HG03342 (cell line): ENCODE data around the gene SLC29A2.

Experiments used
- ATAC-seq: cut with Tn5 transposase; IDR thresholded peaks from one replicate; pipeline ENCODE4 v1.9.1; 2021; ENCODE audit warnings: mild to moderate bottlenecking, moderate library complexity; ENCODE audit not compliant: unreplicated experiment

The SLC29A2 gene

DNA sequence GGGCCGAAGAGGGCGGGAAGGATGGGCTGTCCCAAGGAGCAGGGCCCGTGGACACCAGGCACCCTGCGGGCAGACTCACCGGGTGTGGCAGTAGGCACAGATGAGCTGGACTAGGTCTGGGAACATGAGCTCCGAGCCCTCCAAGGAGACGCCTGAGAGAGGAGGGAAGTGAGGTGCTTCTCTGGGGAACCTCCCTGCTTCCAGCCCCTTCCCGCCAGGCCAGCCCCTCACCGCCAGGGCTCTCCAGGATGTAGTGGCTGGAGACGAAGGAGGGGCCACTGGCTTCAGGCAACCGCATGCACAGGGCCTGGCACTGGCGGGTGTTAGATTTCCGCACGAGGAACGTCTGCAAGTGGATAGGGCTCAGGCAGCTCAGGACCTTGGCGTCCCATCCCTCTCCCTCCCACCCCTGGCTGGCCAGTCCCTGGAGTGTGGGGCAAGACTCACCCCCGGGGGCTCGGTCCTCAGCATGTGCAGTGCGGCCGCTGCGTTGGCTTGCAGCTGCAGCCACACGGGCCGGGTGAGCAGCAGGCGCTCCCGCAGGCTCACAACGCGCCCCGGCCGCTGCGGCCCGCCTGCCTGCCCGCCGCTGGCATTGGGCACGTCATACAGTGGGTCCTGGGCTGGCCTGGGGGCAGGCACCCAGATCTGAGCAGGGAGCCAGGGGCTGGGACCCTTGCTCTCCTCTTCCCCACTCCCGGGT lies 35.9 kb downstream of the SLC29A2 start:
- no peak for ATAC-seq

DNA sequence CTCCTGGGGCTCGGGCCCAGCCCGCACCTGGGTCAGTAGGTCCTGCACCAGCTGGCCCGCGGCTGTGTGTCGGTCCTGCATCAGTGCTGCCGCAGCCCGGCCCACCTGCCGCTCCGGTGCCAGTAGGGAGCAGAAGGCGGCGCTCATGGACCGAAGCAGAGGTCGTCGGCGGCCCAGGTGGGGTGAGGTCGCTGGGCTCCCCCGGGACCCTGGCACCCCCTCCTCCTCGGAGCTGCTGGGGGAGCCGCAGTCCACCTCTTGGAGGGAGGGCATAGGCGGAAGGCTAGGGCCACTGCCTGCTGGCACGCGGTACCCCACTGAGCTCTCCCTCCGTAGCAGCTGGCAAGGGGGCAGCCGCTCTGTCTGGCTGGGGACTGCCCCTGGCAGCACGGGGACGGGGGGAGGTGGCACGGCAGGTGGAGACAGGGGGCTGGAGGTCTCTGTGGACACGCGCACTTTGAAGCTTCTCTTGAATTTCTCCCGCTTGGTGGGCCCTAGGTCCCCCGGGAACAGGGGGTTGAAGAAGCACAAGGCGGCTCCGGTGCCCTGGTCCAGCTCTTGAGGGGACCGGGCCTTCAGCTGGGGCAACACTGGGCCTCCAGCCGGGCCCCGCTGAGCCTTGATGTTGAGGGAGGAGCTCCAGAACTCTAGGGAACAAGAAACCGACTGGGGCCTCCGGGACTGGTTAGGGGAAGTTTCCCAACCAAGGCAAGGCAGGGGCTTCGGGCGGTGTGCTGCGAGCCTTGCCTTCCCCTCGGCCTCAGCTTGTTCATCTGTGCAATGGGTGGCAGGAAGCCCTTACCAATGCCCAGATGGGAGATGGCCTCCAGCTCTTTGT lies 36.7 kb downstream of the SLC29A2 start:
- no peak for ATAC-seq

DNA sequence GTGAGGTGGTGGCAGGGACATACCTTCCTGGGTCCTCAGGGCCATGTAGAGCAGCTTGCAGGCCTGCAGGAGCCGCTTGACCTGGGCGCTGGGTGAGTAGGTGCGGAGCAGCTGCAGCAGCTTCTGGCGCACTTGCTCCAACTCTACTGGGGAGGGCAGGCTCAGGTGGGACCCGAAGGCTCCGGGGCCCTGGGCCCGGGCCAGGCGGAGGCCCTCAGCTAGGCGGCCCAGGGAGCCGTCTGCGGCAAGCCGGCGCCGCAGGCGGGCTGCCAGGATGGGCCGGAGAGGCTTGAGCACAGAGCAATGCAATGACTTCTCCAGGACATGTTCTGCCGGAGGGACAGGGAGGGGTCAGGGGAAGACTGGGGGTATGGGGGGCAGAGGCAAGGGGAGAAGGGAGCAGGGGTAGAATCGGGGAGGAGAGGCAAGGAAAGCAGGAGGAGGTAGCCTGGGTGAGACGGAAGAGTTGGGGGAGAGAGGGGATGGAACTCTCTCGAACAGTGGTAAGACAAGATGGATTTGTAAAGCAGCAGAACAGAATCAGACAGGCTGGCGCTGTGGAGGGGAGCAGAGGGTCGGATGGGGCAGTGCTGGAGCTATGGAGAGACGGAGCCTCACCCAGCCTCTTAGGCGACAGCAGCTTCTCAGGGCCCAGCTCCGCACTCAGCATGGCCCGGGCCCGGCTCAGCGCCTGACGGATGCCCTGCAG lies 37.5 kb downstream of the SLC29A2 start:
- no peak for ATAC-seq

DNA sequence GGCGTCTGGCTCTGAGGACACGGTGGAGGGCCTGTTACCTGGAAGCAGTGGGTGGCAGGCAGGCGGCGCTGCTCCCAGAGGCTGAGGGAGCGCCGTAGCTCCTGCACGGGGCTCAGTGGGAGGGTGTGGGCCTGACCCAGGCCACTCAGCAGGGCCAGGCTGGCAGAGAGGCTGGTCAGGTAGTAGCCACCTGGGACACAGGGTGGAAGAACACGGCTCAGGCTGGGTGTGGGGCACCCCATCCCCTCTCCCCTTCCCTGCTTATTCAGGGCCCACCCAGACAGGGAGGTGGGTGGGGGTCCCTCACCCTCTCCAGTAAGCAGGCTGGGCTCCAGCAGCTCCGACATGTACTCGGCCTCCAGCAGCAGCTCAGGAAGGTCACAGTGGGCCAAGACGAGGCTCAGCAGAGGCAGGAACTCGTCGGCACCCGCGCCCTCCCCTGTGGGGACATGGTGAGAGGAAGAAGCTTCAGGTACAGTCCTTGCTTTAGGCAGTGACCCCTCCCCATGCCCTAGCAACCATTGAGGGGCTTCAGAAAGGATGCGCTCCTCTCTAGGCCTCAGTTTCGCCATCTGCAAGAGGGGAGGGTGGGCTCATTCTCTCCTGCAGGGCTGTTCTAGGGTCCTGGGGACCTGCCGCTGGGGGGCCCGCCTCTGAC lies 38.2 kb downstream of the SLC29A2 start:
- no peak for ATAC-seq

DNA sequence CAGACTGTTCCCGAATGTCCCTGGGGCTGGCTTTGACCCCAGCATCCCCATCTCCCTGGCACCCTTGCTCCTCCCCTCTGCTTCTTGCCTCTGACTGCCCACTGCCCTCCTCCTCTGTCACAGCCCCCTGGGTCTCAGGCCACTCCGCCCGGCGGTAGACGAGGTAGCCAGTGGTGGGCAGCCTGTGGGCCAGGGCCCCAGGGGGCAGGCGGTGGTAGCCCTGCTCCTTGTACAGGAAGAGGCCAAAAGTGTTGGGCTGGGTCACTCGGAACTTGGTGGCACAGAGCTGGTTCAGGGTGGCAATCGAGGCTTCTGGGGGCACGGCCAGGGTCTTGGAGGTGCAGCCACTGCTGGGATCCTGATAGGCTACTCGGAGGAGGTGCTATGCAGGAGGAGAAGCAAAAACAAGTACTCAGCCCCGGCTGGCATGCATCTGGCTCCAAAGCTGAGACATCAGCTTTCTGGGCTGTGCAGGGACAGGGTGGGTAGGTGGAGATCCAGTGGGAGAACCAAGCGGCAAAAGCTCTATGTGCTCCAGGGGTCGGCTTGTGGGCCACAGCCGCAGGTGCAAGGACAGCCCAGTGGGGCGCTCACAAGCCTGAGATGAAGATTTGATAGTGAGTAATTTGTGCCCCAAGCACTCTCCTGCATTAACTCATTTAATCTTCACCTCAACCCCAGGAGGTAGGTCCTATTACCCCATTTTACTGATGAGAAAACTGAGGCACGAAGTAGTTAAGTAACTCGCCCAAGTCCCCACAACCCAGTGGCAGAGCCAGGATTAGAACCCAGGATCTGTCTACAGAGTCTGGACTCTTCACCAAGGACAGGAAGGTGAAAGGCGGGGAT lies 39.0 kb downstream of the SLC29A2 start:
- ATAC-seq = no peak

DNA sequence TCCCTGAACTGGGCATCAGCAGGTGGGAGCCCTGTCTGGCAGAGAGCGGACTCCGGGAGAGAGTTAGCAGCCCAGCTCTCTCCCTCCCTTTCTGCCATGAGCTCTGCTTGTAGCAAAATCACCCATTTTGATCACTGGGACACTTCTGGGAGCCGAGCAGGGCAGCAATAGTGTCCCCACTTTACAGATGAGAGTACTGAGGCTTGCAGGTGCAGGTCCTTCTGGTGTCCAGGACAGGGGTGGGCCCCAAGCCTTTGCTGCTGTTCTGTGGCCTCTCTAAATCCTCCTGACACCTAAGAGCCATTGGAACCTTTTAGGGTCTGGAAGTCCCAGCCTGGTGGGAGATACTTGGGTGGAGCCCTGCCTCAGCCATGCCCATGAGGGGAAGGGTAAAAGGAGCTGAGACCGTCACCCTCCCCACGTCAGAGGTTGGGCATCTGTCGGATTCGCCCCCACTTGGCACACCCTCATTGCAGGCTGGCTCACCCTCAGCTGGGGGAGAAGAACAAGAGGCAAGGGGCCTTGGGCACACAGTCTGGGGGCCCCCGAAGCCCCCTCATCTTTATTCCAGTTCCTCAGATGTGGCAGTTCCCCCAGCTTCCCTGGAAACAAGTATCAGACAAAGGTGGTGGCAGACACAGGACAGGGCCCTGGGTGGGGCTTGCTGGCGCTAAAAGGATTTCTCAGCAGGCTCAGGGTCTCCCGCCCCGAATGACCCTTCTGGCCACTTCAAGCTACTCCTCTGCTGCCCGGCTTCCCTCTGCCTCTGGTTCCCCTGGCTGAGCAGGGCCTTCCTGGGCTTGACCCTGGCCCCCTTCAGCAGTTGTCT lies 39.8 kb downstream of the SLC29A2 start:
- ATAC-seq = no peak

DNA sequence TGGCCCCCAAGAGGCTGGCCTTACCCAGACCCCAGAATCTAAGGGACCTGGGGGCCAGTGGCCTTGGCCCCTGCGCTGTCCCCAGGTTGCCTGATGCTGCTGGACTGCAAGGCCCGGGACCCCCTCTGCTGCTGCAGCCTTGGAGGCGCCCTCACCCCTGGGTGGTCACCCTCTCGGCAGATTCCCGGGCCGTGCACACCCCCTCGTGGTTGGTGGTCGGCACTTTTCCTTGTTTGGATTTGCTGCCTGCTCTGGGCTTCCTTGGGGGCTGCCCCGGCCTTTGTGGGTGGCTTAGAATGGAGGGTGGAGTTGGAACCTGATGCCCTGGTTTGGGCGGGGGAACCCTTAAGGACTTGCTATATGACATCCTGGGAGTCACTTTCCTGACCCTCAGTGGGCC lies 40.6 kb downstream of the SLC29A2 start:
- ATAC-seq = no peak

DNA sequence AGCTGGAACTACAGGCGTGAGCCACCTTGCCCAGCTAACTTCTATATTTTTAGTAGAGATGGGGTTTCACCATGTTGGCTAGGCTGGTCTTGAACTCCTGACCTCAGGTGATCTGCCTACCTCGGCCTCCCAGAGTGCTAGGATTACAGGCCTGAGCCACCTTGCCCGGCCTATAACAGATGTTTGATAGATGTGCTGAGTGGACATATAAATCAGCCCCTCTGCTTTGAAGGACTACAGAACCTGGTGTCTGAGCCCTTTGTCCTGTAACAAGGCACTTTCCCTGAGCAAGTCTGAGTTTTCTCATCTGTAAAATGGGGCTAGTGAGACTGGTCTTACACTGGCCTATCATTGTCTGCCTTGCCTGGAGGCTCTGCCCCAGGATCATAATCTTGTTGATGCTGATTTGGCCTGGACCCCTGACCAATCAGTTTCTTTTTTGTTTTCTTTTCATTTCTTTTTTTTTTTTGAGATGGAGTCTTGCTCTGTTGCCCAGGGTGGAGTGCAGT lies 42.3 kb downstream of the SLC29A2 start:
- ATAC-seq = no peak

DNA sequence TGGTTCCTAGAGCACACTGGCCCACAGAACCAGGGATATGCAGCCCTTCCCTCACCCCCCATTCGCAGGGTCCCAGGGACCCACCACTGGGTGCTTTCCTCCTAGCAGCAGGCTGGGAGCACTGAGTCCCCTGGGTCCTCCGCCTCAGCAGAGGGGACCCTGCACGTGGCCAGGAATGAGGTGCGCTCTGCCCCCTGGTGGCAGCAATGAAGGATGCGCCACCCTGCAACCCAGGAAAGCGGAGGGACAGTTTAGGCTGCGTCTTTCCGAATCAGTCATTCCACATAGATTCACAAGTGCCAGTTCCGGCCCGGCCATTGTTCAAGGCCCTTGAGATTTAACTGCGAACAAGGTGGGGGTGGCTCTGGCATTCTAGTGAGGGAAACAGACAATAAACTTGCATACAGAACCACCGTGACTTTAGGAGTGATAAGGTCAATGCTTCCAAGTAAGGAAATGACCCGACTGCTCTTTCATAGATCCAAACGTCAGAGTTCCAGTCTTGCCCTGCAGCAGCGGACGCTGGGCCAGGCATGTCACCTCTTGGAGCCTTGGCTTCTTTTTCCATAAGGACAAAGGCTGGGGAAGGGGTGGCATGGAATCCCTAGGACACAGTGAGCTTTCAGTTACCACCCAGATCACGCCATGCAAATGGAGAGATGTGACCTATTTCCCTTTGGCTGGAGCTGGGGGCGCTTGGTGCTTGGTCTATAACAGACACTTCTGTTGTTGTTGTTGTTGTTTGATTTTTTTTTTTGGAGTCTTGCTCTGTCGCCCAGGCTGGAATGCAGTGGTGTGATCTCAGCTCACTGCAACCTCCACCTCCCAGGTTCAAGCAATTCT lies 43.0 kb downstream of the SLC29A2 start:
- ATAC-seq = peak; percentile 63

DNA sequence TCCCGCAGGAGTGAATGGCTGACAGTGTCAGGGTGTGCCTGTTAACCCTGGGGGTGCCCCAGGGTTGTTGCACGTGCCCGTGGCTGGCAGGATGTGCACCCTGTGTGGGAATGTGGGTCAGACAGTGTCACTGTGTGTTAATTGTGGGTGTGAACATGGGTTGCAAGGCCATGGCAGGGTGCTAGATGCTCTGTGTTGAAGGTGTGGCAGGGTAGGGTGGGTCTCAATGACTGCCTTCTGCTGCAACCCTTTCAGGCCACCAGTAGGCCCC lies 43.6 kb downstream of the SLC29A2 start:
- ATAC-seq = no peak

DNA sequence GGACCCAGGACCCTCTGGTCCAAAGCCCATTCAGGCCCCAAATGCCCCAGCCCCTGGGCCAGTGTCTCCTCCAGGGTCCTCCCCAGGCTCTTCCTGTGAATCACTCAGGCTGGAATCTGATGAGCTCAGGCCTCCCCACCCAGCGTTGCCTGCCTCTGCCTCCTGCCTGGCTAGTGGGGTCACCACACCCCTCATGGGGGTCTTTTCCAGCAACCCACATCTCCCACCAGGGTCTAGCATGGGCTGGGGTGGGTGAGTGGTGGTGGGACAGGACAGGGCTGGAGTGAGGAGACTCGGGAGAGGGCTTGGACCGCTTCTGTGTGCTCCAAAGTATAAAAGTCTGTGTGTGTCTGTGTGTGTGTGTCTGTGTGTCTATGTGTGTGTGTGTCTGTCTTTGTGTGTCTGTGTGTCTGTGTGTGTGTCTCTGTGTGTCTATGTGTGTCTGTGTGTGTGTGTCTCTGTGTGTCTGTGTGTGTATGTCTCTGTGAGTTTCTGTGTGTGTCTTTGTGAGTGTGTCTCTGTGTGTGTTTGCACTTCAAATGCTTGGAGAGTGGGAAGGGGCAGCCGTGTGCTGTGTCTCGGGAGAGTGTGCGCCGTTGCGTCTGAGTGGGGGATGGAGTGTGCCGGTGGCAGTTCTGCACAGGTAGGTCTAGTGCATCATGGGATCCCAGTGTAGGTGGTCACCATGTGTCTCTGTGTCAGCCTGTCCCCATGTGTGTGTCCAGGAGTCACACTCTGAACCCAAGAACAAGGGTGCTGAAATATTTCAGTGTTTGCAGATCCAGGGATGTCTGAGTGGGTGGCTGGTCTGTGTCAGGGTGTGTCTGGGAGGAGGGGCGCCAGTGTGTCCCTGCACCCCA lies 44.2 kb downstream of the SLC29A2 start:
- ATAC-seq = no peak

DNA sequence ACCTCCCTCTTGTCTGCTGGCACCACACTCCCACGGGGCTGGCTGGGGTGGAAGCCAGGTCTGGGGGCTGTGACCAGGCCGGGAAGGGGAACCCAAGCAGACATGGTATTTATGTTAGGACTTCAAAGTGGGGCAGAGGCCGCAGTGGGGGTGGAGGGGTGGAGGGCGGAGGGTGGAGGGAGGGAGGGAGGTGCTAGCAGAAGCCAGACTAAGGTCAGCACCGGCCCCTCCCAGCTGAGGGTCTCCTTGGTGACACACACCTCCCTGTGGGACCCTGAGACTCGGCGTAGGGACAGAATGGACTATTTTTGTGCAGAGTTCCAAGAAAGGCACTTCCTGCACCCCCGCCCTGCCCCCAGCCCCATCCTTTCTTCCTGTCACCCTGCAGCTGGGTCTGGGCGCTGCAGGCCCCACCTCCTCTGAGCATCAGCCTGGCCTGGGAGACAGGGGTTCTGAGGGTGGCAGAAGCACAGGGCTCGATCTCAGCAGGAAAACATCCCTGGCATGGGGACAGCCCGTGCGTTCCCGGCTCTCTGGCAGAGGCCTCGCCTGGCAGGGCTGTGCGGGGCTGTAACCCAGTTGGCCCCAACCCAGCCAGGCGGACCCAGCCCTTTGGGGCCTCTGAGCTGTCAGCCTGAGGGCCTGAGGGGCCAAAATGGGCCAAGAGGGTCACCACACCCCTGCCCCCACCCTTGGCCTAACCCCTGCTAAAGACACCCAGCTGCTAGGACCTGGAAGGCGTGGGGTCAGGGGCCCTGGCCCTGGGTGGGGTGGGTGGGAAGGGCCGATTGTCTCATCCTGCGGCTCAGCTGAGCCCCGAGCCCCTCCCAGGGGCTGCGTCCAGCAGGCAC lies 45.1 kb downstream of the SLC29A2 start:
- ATAC-seq = no peak

DNA sequence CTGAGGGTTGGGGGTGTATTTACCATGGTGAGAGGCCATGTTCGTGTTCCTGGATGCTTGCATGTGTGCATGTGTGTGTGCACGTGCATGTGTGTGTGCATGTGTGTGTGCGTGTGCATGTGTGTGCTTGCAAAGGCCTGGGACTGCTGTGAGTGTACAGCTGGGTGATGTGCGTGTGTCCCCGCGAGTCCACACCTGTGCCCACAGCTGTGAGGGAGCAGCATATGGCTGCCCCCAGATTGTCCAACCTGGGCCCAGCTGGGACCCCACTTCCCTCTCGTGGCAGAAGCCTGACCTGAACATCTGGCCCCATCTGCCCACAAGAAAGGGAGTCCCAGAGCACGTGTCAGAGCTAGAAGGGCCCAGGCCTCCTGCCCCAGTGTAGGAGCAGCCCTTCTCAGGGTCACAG lies 46.3 kb downstream of the SLC29A2 start:
- no peak for ATAC-seq

DNA sequence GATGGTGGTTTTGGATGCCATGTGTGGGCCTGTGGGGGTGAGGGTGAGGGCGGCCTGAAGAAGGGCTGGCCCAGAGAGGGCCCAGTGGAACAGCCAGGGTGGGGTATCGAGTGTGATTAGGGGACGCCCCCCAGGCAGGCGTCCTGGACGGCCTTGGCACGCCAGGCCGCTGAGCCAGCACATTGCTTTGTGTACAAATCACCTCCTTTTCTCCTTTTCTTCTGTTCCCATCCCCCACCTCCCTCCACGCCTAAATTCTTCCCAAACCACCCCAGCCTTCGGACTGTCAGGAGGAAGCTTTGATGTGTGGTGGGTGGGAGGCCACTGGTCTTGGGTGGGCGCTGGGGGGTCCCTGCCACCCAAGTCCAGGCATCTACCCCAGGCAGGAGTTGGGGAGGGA lies 46.9 kb downstream of the SLC29A2 start:
- no peak for ATAC-seq

DNA sequence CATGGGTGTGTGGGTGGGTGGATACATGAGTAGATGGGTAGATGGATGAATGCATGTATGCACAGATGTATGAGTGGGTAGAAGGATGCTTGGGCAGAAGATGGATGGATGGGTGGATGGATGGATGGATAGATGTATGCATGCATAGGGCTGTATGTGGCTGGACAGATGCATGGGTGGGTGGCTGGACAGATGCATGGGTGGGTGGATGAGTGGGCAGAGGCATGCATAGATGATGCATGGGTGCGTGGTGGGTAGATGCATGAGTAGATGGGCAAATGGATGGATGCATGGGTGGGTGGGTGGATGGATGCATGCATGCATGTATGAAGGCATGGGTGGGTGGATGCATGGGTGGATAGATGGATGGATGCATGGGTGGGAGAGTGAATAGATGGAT lies 47.9 kb downstream of the SLC29A2 start:
- no peak for ATAC-seq

DNA sequence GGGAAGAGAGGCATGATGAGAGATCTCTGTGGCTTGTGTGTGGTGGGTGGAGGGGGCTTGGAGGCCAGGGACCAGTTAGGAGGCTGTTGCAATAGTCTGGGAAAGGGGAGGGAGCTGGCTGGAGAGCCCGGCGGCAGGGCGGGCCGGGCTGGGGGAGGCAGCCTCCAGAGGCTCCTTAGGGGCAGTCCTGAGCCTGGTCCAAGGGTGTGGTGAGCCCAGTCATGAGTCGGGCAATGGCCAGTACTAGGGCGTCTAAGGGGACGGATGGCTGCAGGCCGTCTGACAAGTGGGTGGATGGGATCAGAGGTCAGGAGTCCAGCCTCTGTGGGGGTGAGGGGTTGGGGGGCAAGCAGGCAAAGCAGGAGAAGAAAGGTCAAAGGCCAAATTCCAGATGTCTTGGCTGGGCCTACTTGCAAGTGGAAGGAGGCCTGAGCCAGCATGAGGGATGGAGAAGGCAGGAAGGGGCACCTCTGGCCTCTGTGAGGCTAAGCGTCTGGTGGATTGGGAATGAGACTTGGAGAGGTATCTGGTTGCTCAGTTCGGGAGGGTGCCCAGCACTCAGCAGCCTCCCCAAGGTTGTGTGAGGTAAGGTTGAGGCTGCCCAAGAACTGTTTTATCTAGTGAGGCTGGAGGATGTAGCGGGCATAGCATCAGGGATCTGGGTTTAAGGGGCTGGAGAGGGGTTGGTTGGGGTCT lies 48.7 kb downstream of the SLC29A2 start:
- ATAC-seq = no peak
